Measurements from ENCODE around the gene ANKRD9. TPM values are rescaled to one million over a fixed set of nuclear protein-coding genes. Genes with fewer than 3 reads are reported as not detected.
"Not testable (repeated sequence)": the region's sequence is repeated elsewhere in the genome, so short reads cannot be mapped to it uniquely, and the experiment has no call there.

ANKRD9 gene
- total RNA-seq, 3 donors from 2014 or later: 10.4 to 24.9 (median 22.8) TPM

DNA sequence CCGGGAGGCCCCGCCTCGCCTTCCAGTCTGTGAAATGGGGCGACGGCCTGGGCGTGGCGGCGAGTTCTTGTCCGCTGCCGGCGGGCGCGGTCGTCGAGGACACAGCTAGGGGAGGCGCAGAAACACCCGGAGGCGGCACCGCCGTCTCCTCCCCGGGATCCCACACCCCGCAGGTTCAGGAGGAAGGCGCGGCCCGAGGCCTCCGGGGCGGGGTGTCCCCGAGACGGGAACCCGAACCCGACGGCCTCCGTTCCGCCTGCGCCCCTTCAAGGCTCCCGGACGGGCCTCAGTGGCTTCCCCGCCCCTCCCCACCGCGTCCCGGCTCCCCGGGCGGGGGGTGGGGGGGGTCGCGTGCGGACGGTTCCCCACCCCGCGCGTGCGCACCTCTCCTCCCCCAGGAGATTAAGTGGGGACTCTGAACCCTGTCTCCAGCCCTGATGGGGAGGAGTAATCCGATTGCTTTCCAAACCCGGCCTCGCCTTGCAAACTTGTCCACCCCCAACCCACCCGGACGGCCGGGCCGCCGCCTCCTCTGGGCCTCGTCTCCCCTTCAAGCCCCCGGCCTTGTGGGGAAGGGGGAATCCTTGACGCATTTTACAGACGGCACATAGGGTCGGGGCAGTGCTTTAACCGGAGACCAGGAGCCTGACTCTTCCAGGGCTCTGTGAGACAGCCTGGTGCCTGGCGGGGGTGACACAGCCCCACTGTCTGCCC lies 35.3 kb upstream of the ANKRD9 start:
- no peak overlapping the region for H3K27ac ChIP-seq

GRCh38 chr14:102544046-102544746 lies 34.6 kb upstream of the ANKRD9 start:
- peaks cover 3 to 11% of the 10 kb centered on the region in 2 donors for H3K27me3 ChIP-seq
- H3K4me1 ChIP-seq: peaks cover 0 to 11% of the 10 kb centered on the region in 2 donors
- DNase-seq (ENCODE audit: low spot score in 2 of 2): no peak
- H3K27ac ChIP-seq: no peak overlapping the region
- TF ChIP-seq, protein P1, sequence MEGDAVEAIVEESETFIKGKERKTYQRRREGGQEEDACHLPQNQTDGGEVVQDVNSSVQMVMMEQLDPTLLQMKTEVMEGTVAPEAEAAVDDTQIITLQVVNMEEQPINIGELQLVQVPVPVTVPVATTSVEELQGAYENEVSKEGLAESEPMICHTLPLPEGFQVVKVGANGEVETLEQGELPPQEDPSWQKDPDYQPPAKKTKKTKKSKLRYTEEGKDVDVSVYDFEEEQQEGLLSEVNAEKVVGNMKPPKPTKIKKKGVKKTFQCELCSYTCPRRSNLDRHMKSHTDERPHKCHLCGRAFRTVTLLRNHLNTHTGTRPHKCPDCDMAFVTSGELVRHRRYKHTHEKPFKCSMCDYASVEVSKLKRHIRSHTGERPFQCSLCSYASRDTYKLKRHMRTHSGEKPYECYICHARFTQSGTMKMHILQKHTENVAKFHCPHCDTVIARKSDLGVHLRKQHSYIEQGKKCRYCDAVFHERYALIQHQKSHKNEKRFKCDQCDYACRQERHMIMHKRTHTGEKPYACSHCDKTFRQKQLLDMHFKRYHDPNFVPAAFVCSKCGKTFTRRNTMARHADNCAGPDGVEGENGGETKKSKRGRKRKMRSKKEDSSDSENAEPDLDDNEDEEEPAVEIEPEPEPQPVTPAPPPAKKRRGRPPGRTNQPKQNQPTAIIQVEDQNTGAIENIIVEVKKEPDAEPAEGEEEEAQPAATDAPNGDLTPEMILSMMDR (IDR thresholded peaks at IDR 0.05): no peak
- TF ChIP-seq POLR2A (IDR thresholded peaks at IDR 0.05): no peak
- TF ChIP-seq POLR2AphosphoS5 (IDR thresholded peaks at IDR 0.05): no peak
- no peaks in the 10 kb centered on the region for H3K36me3 ChIP-seq
- H3K4me3 ChIP-seq: peak overlapping the region in 2 of 3 donors; percentile 36 to 55
- H3K9me3 ChIP-seq: no peaks in the 10 kb centered on the region
- intact Hi-C loops (cut with DNase I; ENCODE audit: low total_unique reads): no loop called here

More for the DNA sequence above, 35.3 kb upstream of the ANKRD9 start:
- no peaks in the 10 kb centered on the region for H3K9me3 ChIP-seq
- TF ChIP-seq POLR2A (IDR thresholded peaks at IDR 0.05): no peak
- TF ChIP-seq POLR2AphosphoS5 (IDR thresholded peaks at IDR 0.05): no peak
- TF ChIP-seq, protein P1 (IDR thresholded peaks at IDR 0.05): no peak
- intact Hi-C loops (cut with DNase I; ENCODE audit: low total_unique reads): no loop called here
- no peak for DNase-seq (ENCODE audit: low spot score in 2 of 2)
- H3K27me3 ChIP-seq: peaks cover 3 to 11% of the 10 kb centered on the region in 2 donors
- H3K36me3 ChIP-seq: no peaks in the 10 kb centered on the region
- H3K4me3 ChIP-seq: peak overlapping the region in 2 of 3 donors; percentile 36 to 55
- peaks cover 0 to 8% of the 10 kb centered on the region in 2 donors for H3K4me1 ChIP-seq

DNA sequence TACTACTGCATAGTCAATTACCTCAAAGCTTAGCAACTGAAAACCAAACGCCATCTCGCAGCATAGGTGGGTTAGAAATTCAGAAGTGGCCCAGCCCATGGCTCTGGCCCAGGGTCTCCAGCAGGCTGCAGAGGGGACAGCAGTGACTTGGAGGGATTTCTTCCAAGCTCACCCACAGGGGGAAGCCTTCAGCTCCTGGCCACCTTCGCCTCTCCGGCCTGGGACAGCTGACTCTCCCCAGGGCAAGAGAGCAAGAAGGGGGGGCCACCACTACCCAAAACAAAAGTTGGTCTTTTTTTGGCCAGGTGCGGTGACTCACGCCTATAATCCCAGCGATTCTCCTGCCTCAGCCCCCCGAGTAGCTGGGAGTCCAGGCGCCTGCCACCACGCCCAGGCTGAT lies 32.2 kb upstream of the ANKRD9 start:
- Histone ChIP-seq H3K4me3 (no peak overlapping the region), H3K27me3 (peaks cover 3 to 11% of the 10 kb centered on the region in 2 donors), H3K27ac (no peak overlapping the region), H3K9me3 (no peaks in the 10 kb centered on the region), H3K4me1 (peaks cover 0 to 11% of the 10 kb centered on the region in 2 donors), H3K36me3 (no peaks in the 10 kb centered on the region)
- intact Hi-C loops (cut with DNase I; ENCODE audit: low total_unique reads): no loop called here
- TF ChIP-seq POLR2A (IDR thresholded peaks at IDR 0.05): no peak
- TF ChIP-seq, protein P1 (IDR thresholded peaks at IDR 0.05): no peak
- no peak for TF ChIP-seq POLR2AphosphoS5 (IDR thresholded peaks at IDR 0.05)
- no peak for DNase-seq (ENCODE audit: low spot score in 2 of 2)

DNA sequence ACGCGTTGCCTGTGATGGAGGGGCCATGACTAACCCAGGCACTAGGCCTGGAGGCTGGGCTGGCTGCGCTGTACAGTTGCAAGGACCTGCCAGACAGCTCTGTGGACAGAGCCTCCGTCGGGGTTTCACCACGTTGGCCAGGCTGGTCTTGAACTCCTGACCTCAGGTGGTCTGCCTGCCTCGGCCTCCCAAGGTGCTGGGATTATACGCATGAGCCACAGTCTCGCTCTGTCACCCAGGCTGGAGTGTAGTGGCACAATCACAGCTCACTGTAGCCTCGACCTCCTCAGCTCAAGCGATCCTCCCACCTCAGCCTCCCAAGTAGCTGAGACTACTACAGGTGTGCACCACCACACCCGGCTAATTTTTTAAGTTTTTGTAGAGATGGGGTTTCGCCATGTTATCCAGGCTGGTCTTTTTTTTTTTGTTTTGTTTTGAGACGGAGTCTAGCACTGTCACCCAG lies 31.5 kb upstream of the ANKRD9 start:
- H3K27ac ChIP-seq; H3K9me3 ChIP-seq; DNase-seq (ENCODE audit: low spot score in 2 of 2); H3K4me3 ChIP-seq; H3K36me3 ChIP-seq; intact Hi-C loops (cut with DNase I; ENCODE audit: low total_unique reads): not testable (repeated sequence)
- H3K27me3 ChIP-seq: peaks cover 3 to 11% of the 10 kb centered on the region in 2 donors
- H3K4me1 ChIP-seq: peaks cover 0 to 11% of the 10 kb centered on the region in 2 donors

DNA sequence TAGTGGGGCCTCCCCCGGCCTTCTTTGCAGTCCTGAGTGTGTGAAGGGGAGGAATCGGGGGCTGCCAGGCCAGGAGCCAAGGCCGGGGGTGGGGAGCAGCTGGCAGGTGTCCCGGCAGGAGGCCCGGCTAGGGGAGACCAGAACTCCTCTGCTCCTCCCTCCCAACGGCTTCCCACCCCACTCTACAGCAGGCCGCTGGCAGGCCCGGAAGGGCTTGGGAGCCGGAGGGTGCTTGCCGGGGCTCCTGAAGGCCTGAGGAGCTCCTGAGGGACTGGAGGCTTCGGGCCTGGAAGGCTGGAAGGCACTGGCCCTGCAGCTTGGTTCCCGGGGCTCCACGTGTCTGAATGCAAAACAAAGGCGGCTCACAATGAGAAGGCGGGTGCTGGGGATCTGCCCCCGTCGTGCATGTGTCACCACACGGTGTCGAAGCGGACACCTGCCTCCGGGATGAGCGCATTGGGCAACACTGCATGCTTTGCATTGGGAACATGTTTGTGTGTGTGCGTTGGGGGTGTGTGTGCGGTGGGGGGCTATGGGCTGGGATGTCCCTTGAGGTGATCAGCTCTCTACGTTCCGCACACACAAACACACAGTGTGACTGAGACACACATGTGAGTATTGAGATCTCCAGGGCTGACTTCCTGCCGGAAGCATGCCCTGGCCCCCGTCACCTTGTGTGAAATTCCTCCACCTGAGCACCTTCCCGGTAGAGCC lies 30.9 kb upstream of the ANKRD9 start:
- Histone ChIP-seq H3K36me3 (no peaks in the 10 kb centered on the region), H3K27me3 (peaks cover 3 to 8% of the 10 kb centered on the region in 2 donors), H3K9me3 (no peaks in the 10 kb centered on the region), H3K4me1 (peaks cover 0 to 10% of the 10 kb centered on the region in 2 donors), H3K27ac (no peak overlapping the region), H3K4me3 (no peak overlapping the region)
- intact Hi-C loops (cut with DNase I; ENCODE audit: low total_unique reads): no loop called here
- DNase-seq (ENCODE audit: low spot score in 2 of 2): peak in 1 of 2 donors; percentile 33
- no peak for TF ChIP-seq POLR2AphosphoS5 (IDR thresholded peaks at IDR 0.05)
- TF ChIP-seq POLR2A (IDR thresholded peaks at IDR 0.05): no peak
- TF ChIP-seq, protein P1 (IDR thresholded peaks at IDR 0.05): no peak

All from breast epithelium (tissue), 4 donors.